ENCODE data around the gene ZC3H12D. TPM values are rescaled to one million over a fixed set of nuclear protein-coding genes. Genes with fewer than 3 reads are reported as not detected.

Gene ZC3H12D
- total and polyA plus RNA-seq, 9 of the 15 experiments (the other 6 are each of a cell fraction or from before 2014, with no cell fraction given): 0.04 to 0.27 (median 0.05) TPM; not detected in 3

DNA sequence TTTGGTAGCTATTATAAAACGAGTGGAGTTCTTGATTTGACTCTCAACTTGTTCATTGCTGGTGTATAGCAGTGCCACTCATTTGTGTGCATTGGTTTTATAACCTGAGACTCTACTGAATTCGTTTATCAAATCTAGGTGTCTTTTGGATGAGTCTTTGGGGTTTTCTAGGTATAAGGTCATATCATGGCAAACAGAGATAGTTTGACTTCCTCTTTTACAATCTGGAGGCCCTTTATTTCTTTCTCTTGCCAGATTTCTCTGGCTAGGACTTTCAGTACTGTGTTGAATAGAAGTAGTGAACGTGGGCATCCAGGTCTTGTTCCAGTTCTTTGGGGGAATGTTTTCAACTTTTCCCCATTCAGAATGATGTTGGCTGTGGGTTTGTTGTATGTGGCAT lies 46.0 kb downstream of the ZC3H12D start:
- H4K20me1 ChIP-seq (replicated peaks; ENCODE audit: control insufficient read depth, insufficient read depth, low read length): no peaks in the 10 kb centered on the region
- in situ Hi-C loops (cut with MboI): loop anchor here (25.0 kb wide), 1 partner anchor 877 kb away; no protein-coding TSS in a partner anchor

DNA sequence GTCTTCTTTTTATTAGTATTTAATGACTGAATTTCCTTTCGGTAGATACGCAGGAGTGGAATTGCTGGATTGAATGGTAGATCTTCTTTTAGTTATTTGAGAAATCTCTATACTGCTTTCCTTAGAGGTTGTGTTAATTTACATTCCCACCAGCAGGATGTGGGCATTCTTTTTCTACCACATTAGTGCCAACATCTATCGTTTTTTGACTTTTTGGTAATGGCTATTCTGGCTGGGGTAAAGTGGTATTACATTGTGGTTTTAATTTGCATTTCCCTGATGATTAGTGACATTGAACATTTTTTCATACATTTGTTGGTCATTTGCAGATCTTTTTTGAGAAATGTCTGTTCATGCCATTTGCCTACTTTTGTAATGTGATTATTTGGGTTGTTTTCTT lies 47.6 kb downstream of the ZC3H12D start:
- Histone ChIP-seq H3K9ac (ENCODE audit: insufficient read depth in 1 of 2, low read depth in 2 of 2, low read length in 2 of 2) (no peak overlapping the region), H3K9me3 (replicated peaks; ENCODE audit: control insufficient read depth, insufficient read depth, low read depth, low read length) (no peaks in the 10 kb centered on the region), H4K20me1 (replicated peaks; ENCODE audit: control insufficient read depth, insufficient read depth, low read length) (0 out of 2 replicates have a peak, but pooled peaks cover 2% of the 10 kb centered on the region), H3K36me3 (ENCODE audit: control insufficient read depth, insufficient read depth, low read length) (no peaks in the 10 kb centered on the region), H2AFZ (ENCODE audit: low read depth, low read length) (no peak overlapping the region), H3K9me1 (ENCODE audit: control insufficient read depth, insufficient read depth, low read length) (no peaks in the 10 kb centered on the region), H3K79me2 (ENCODE audit: control insufficient read depth, insufficient read depth, low read length) (no peaks in the 10 kb centered on the region), H3K4me3 (no peak overlapping the region), H3K4me2 (ENCODE audit: insufficient read depth, low read length) (no peak overlapping the region), H3K27ac (ENCODE audit: extremely low read depth, low read depth, low read length) (no peak overlapping the region), H3K27me3 (ENCODE audit: control insufficient read depth in 2 of 2, insufficient read depth in 2 of 2, low read length in 2 of 2) (peaks cover 24 to 44% of the 10 kb centered on the region in 2 experiments), H3K4me1 (replicated peaks in 1 of 2; ENCODE audit: control insufficient read depth in 2 of 2, insufficient read depth in 2 of 2, low read length in 2 of 2) (no peaks in the 10 kb centered on the region)
- TF ChIP-seq MTA2 (IDR thresholded peaks at IDR 0.05; ENCODE audit: low read depth): no peak
- TF ChIP-seq NFE2 (IDR thresholded peaks at IDR 0.05; ENCODE audit: low read depth): no peak
- TF ChIP-seq ZNF445 (CRISPR knock-in tag; IDR thresholded peaks at IDR 0.05; ENCODE audit: low read depth): no peak
- DNase-seq (ENCODE audit: extremely low read depth in 1 of 4, low spot score in 3 of 4) (no peak), FAIRE-seq (peak; percentile 44), ATAC-seq (no peak)
- POLR2A ChIA-PET: no interaction called here
- WGBS (ENCODE audit: insufficient coverage, low coverage, missing lambda C conversion rate): 33% methylated on average over 3 of the region's 3 CpGs
- CTCF ChIA-PET (ENCODE audit: low intra/inter-chr PET ratio): no interaction called here
- in situ Hi-C loops (cut with MboI) (loop anchor here (25.0 kb wide), 1 partner anchor 875 kb away; no protein-coding TSS in a partner anchor), intact Hi-C loops (cut with micrococcal nuclease) (loop anchor here (10.0 kb wide), 1 partner anchor 242 kb away; no protein-coding TSS in a partner anchor)
- BruUV-seq (replicated peaks): no TSS peak

More for the DNA sequence above, 46.0 kb downstream of the ZC3H12D start:
- no peak for DNase-seq (ENCODE audit: extremely low read depth in 1 of 4, low spot score in 3 of 4)
- H3K27me3 ChIP-seq (ENCODE audit: control insufficient read depth in 2 of 2, insufficient read depth in 2 of 2, low read length in 2 of 2): peaks cover 21 to 54% of the 10 kb centered on the region in 2 experiments
- no peak overlapping the region for H2AFZ ChIP-seq (ENCODE audit: low read depth, low read length)
- TF ChIP-seq EWSR1 (IDR thresholded peaks at IDR 0.05; ENCODE audit: borderline replicate concordance, low read depth, partially characterized antibody): no peak
- TF ChIP-seq SPI1 (IDR thresholded peaks at IDR 0.05; ENCODE audit: borderline replicate concordance, low read depth, low read length): peak; percentile 86
- no peak overlapping the region for H3K4me2 ChIP-seq (ENCODE audit: insufficient read depth, low read length)
- intact Hi-C loops (cut with micrococcal nuclease): loop anchor here (10.0 kb wide), 1 partner anchor 244 kb away; no protein-coding TSS in a partner anchor
- BruUV-seq (replicated peaks): no TSS peak
- CTCF ChIA-PET (ENCODE audit: low intra/inter-chr PET ratio): no interaction called here
- no peak overlapping the region for H3K9ac ChIP-seq (ENCODE audit: insufficient read depth in 1 of 2, low read depth in 2 of 2, low read length in 2 of 2)
- no peaks in the 10 kb centered on the region for H3K4me1 ChIP-seq (replicated peaks in 1 of 2; ENCODE audit: control insufficient read depth in 2 of 2, insufficient read depth in 2 of 2, low read length in 2 of 2)
- H3K79me2 ChIP-seq (ENCODE audit: control insufficient read depth, insufficient read depth, low read length): no peaks in the 10 kb centered on the region
- no peak overlapping the region for H3K4me3 ChIP-seq
- no peaks in the 10 kb centered on the region for H3K9me1 ChIP-seq (ENCODE audit: control insufficient read depth, insufficient read depth, low read length)
- 1% methylated on average over 3 of the region's 3 CpGs for WGBS (ENCODE audit: insufficient coverage, low coverage, missing lambda C conversion rate)
- no peaks in the 10 kb centered on the region for H3K36me3 ChIP-seq (ENCODE audit: control insufficient read depth, insufficient read depth, low read length)
- no peak for ATAC-seq
- H3K9me3 ChIP-seq (replicated peaks; ENCODE audit: control insufficient read depth, insufficient read depth, low read depth, low read length): no peaks in the 10 kb centered on the region
- no peak for FAIRE-seq
- POLR2A ChIA-PET: no interaction called here
- H3K27ac ChIP-seq (ENCODE audit: extremely low read depth, low read depth, low read length): no peak overlapping the region

Measured in K562 (cell line).